Caco-2 (cell line): Measurements from ENCODE around the gene THOP1. TPM values are rescaled to one million over a fixed set of nuclear protein-coding genes. Genes with fewer than 3 reads are reported as not detected.

ENCODE experiments used
- BruUV-seq: library from RNA; stranded (reverse); fragments of 400-500 nt; replicated peaks from 2 replicates; lab custom pipeline; 2021; lab: Mats Ljungman, UMichigan
- CTCF ChIA-PET: fragments of 300-600 bp; sonication (Branson Sonifier 250); formaldehyde crosslinking; loops from one replicate; lab custom pipeline; 2022; ENCODE audit warnings: antibody characterized with exemption; lab: Charles Lee
- POLR2A ChIA-PET: fragments of 300-600 bp; sonication (Branson Sonifier 250); formaldehyde crosslinking; loops from one replicate; lab custom pipeline; 2022; ENCODE audit warnings: antibody characterized with exemption; lab: Charles Lee
- DNase-seq, 2 experiments: peaks; one replicate each; pipeline versions ENCODE4 v3.0.0 to v3.0.0-alpha.2; 2020 to 2022
- H3K27me3 ChIP-seq: replicated peaks from 2 replicates; pipeline ENCODE4 v1.6.0; 2011; ENCODE audit warnings: low read length; ENCODE audit not compliant: control insufficient read depth, insufficient read depth
- H3K36me3 ChIP-seq: 2 replicates; pipeline ENCODE4 v1.5.1; 2011; ENCODE audit warnings: low read length; ENCODE audit not compliant: control insufficient read depth, insufficient read depth
- H3K4me1 ChIP-seq: fragments of 250-450 bp; sonication (Bioruptor Pico); 2 replicates; pipeline ENCODE4 v1.5.1; 2020; ENCODE audit warnings: mild to moderate bottlenecking
- H3K4me3 ChIP-seq: 2 replicates; pipeline ENCODE4 v1.5.1; 2011; ENCODE audit warnings: low read depth, mild to moderate bottlenecking, control low read depth, low read length
- H3K9me3 ChIP-seq: fragments of 250-450 bp; sonication (Bioruptor Pico); 2 replicates; pipeline ENCODE4 v1.5.1; 2020; ENCODE audit warnings: mild to moderate bottlenecking, moderate library complexity
- H3K27ac Mint-ChIP-seq: one replicate; pipeline ENCODE4 v1.8.0; 2022; ENCODE audit warnings: mixed read lengths; ENCODE audit not compliant: unreplicated experiment
- H3K27me3 Mint-ChIP-seq: one replicate; pipeline ENCODE4 v1.8.0; 2022; ENCODE audit warnings: mixed read lengths; ENCODE audit not compliant: insufficient read depth, unreplicated experiment
- H3K36me3 Mint-ChIP-seq: one replicate; pipeline ENCODE4 v1.8.0; 2022; ENCODE audit warnings: mild to moderate bottlenecking, mixed read lengths; ENCODE audit not compliant: insufficient read depth, unreplicated experiment
- H3K4me1 Mint-ChIP-seq: one replicate; pipeline ENCODE4 v1.8.0; 2022; ENCODE audit warnings: low read depth, mixed read lengths; ENCODE audit not compliant: unreplicated experiment
- H3K4me3 Mint-ChIP-seq: one replicate; pipeline ENCODE4 v1.8.0; 2022; ENCODE audit warnings: mild to moderate bottlenecking, moderate library complexity, mixed read lengths; ENCODE audit not compliant: unreplicated experiment
- H3K9me3 Mint-ChIP-seq: one replicate; pipeline ENCODE4 v1.8.0; 2022; ENCODE audit warnings: mixed read lengths; ENCODE audit not compliant: unreplicated experiment
- CTCF ChIP-seq, 2 experiments: fragments of 200-600 bp in 1 of 2; IDR thresholded peaks; 1 replicate in 1 of 2; 2 replicates in 1 of 2; pipeline versions ENCODE4 v1.5.1 to v1.8.0; 2011 to 2022; ENCODE audit warnings: antibody characterized with exemption in 1 of 2, control low read depth in 1 of 2, inconsistent platforms in 1 of 2, low read depth in 1 of 2, low read length in 1 of 2, mild to moderate bottlenecking in 1 of 2, moderate library complexity in 1 of 2; ENCODE audit not compliant: insufficient read depth in 1 of 2, severe bottlenecking in 1 of 2, unreplicated experiment in 1 of 2
- intact Hi-C: fragments of 100-400 bp; cut with micrococcal nuclease; formaldehyde crosslinking; loops from one replicate; pipeline ENCODE4 v1.10.0; 2022; ENCODE audit not compliant: unreplicated experiment
- total RNA-seq: library from RNA; stranded (reverse); gene quantifications from 2 replicates; pipeline ENCODE4 v1.2.3, GENCODE V29; 2022

THOP1 gene
- total RNA-seq, 1 experiment from 2014 or later, result 118 TPM

- peak within 1 kb of the TSS; percentile 60 for H3K4me3 ChIP-seq
- no peaks in the 10 kb centered on the region for H3K9me3 ChIP-seq
- POLR2A ChIA-PET, result no interaction called here
- peaks cover 24% of the 10 kb centered on the region for H3K36me3 Mint-ChIP-seq
- H3K4me3 Mint-ChIP-seq, result peak within 1 kb of the TSS; percentile 77
- H3K9me3 Mint-ChIP-seq, result no peaks in the 10 kb centered on the region
- no peaks in the 10 kb centered on the region for H3K27me3 ChIP-seq
- no peaks in the 10 kb centered on the region for H3K27me3 Mint-ChIP-seq
- CTCF ChIA-PET, result interaction anchor here (0.6 to 1.0 kb wide), 2 partner anchors 34 to 104 kb away, joined by 3 to 4 read pairs; partner anchors contain the start of gene THOP1
- BruUV-seq, result no TSS peak
- no peaks in the 10 kb centered on the region for H3K4me1 Mint-ChIP-seq
- H3K27ac Mint-ChIP-seq, result no peak within 1 kb of the TSS
- no peaks in the 10 kb centered on the region for H3K36me3 ChIP-seq
- H3K4me1 ChIP-seq, result no peaks in the 10 kb centered on the region
- DNase-seq, result peak; percentile 94 to 97
- intact Hi-C loops, result loop anchor here (1.0 kb wide), 1 partner anchor 22 kb away; the partner anchor contains the start of gene ZNF555
- TF ChIP-seq CTCF (IDR thresholded peaks at IDR 0.05; ENCODE audit: insufficient read depth in 1 of 2, low read depth in 1 of 2, low read length in 1 of 2, severe bottlenecking in 1 of 2, unreplicated experiment in 1 of 2), result peak; percentile 89 to 95
Measured at GRCh38 chr19:2819540-2820111, 34.3 kb downstream of the THOP1 start, which contains the start of gene ZNF554. Gene ZNF554, plus strand, starts transcription at chr19:2819868. Its CDS starts 204 bp downstream, at chr19:2820072.

DNA sequence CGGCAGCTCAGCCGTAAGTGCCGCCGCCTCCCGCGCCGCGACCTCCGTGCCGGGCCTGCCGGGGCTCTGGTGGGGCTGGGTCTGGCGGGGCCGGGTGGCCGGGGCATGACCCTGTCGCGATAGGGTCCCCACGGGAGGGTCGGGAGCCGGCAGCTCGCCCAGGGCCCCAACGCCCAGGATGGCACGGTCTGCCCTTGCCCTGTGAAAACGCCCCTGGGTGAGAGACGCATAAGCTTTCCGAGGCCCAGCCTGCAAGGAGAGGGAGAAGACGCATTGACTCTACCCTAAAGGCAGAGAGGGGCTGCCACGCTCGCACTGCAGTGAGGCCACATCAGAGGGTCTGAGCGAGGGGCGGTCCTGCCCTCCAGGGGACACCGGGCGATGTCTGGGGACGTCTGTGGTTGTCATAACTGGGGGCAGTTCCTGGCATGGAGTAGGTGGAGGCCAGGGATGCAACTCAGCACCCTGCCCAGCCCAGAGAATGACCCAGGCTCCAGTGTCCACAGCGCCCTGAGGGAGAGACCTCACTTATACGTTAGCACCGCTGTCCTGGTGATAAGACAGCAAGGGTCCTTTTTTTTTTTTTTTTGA, 34.9 kb downstream of the THOP1 start:
- Histone ChIP-seq H3K9me3 (no peaks in the 10 kb centered on the region), H3K36me3 (no peaks in the 10 kb centered on the region), H3K4me1 (no peaks in the 10 kb centered on the region), H3K4me3 (peak overlapping the region; percentile 60), H3K27me3 (no peaks in the 10 kb centered on the region)
- no TSS peak for BruUV-seq
- POLR2A ChIA-PET, result no interaction called here
- no peak for TF ChIP-seq CTCF (IDR thresholded peaks at IDR 0.05; ENCODE audit: insufficient read depth in 1 of 2, low read depth in 1 of 2, low read length in 1 of 2, severe bottlenecking in 1 of 2, unreplicated experiment in 1 of 2)
- H3K27ac Mint-ChIP-seq, result no peak overlapping the region
- no peaks in the 10 kb centered on the region for H3K27me3 Mint-ChIP-seq
- no peak for DNase-seq
- intact Hi-C loops, result no loop called here
- peak overlapping the region; percentile 77 for H3K4me3 Mint-ChIP-seq
- CTCF ChIA-PET, result interaction anchor here (1.0 kb wide), 1 partner anchor 35 kb away, joined by 3 read pairs; the partner anchor contains the start of gene THOP1
- H3K4me1 Mint-ChIP-seq, result no peaks in the 10 kb centered on the region
- peaks cover 24% of the 10 kb centered on the region for H3K36me3 Mint-ChIP-seq
- peaks cover 2% of the 10 kb centered on the region for H3K9me3 Mint-ChIP-seq

DNA sequence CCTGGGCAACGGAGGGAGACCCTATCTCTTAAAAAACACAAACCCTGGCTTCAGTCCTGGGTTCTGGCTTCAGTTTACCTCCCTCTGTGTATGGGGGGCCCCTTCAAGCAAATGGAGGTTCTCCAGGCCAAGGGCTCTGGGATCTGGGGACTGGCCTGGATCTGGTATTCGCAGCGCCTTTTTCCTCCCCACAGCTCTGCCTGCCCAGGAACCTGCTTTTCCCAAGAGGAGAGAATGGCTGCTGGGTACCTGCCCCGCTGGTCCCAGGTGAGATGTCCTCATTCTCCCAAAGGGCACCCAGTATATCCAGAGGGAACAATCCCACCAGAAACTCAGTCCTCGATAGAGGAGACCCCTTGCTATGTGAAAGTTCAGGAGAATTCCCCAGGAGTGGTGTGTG, 37.5 kb downstream of the THOP1 start:
- H3K36me3 Mint-ChIP-seq, result peaks cover 6% of the 10 kb centered on the region
- Histone ChIP-seq H3K36me3 (no peaks in the 10 kb centered on the region), H3K4me3 (no peak overlapping the region), H3K4me1 (no peaks in the 10 kb centered on the region), H3K9me3 (no peaks in the 10 kb centered on the region), H3K27me3 (no peaks in the 10 kb centered on the region)
- no peak overlapping the region for H3K4me3 Mint-ChIP-seq
- ChIA-PET POLR2A (no interaction called here), CTCF (no interaction called here)
- DNase-seq, result no peak
- BruUV-seq, result no TSS peak
- H3K27ac Mint-ChIP-seq, result no peak overlapping the region
- H3K27me3 Mint-ChIP-seq, result no peaks in the 10 kb centered on the region
- H3K9me3 Mint-ChIP-seq, result peaks cover 10% of the 10 kb centered on the region
- intact Hi-C loops, result no loop called here
- H3K4me1 Mint-ChIP-seq, result no peaks in the 10 kb centered on the region
- no peak for TF ChIP-seq CTCF (IDR thresholded peaks at IDR 0.05; ENCODE audit: insufficient read depth in 1 of 2, low read depth in 1 of 2, low read length in 1 of 2, severe bottlenecking in 1 of 2, unreplicated experiment in 1 of 2)
